Duodenal mucosa (tissue), 2 donors: ENCODE results near the gene MYLK.

Source experiments
- H3K27ac ChIP-seq: one replicate; pipeline ENCODE4 v1.7.0; 2013; ENCODE audit warnings: low read depth, low read length
- H3K27me3 ChIP-seq, 2 donors: one replicate each; pipeline ENCODE4 v1.7.0; 2013; ENCODE audit warnings: low read length in 2 of 2, control low read depth in 1 of 2; ENCODE audit not compliant: insufficient read depth in 2 of 2, control insufficient read depth in 1 of 2
- H3K36me3 ChIP-seq, 2 donors: one replicate each; pipeline ENCODE4 v1.7.0; 2013; ENCODE audit warnings: low read length in 2 of 2, control low read depth in 1 of 2; ENCODE audit not compliant: insufficient read depth in 2 of 2, control insufficient read depth in 1 of 2
- H3K4me1 ChIP-seq, 2 donors: one replicate each; pipeline ENCODE4 v1.7.0; 2013; ENCODE audit warnings: low read length in 2 of 2, control low read depth in 1 of 2; ENCODE audit not compliant: insufficient read depth in 2 of 2, control insufficient read depth in 1 of 2
- H3K4me3 ChIP-seq, 2 donors: one replicate each; pipeline ENCODE4 v1.7.0; 2013; ENCODE audit warnings: low read length in 2 of 2, low read depth in 1 of 2
- H3K9ac ChIP-seq, 2 donors: one replicate each; pipeline ENCODE4 v1.7.0; 2013; ENCODE audit warnings: low read length in 2 of 2, low read depth in 1 of 2
- H3K9me3 ChIP-seq, 2 donors: one replicate each; pipeline ENCODE4 v1.7.0; 2013; ENCODE audit warnings: low read length in 2 of 2, control low read depth in 1 of 2; ENCODE audit not compliant: control insufficient read depth in 1 of 2

Gene MYLK

GRCh38 chr3:123834631-123835030 is 49.5 kb downstream of the MYLK start:
- Histone ChIP-seq H3K27me3 (no peaks in the 10 kb centered on the region), H3K9me3 (no peaks in the 10 kb centered on the region), H3K27ac (no peak overlapping the region), H3K9ac (no peak overlapping the region), H3K4me1 (no peaks in the 10 kb centered on the region), H3K36me3 (no peaks in the 10 kb centered on the region), H3K4me3 (no peak overlapping the region)

GRCh38 chr3:123833398-123833785 is 50.7 kb downstream of the MYLK start:
- Histone ChIP-seq H3K9me3 (peaks cover 2 to 4% of the 10 kb centered on the region in 2 donors), H3K9ac (no peak overlapping the region), H3K4me1 (no peaks in the 10 kb centered on the region), H3K27ac (no peak overlapping the region), H3K36me3 (no peaks in the 10 kb centered on the region), H3K4me3 (no peak overlapping the region), H3K27me3 (no peaks in the 10 kb centered on the region)

DNA sequence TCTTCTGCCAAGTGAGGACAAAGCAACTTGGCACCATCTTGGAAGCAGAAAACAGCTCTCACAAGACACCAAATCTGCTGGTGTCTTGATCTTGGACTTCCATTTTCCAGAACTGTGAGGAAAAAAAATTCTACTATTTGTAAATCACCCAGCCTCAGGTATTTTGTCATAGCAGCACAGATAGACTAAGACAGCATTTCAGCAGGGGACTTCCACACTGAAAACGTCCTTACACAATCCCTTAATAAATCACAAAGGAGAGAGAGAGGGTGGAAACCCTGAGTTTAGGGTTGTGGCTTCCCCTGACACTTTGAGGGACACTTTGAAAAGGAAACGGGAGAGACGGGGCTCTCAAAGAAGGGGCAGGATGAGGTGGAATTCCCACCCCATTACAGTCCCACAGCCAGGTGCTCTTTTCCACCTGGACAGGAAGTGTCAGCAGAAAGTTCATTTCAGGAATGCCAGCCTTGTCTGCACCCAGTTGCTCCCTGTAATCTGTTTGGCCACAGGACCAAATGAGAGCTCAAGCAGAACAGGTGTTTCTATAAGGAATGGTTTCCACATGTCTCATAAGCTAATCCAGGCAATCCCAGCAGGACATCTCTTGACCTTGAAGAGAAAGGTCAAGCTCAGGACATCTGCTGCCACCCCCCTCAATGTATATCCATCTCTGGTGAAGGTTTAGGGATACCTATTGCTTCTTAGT is 51.3 kb downstream of the MYLK start:
- Histone ChIP-seq H3K4me1 (no peaks in the 10 kb centered on the region), H3K36me3 (no peaks in the 10 kb centered on the region), H3K9ac (no peak overlapping the region), H3K4me3 (no peak overlapping the region), H3K27me3 (no peaks in the 10 kb centered on the region), H3K27ac (no peak overlapping the region), H3K9me3 (peaks cover 6 to 8% of the 10 kb centered on the region in 2 donors)

GRCh38 chr3:123831420-123831819 is 52.7 kb downstream of the MYLK start:
- H3K4me3 ChIP-seq: no peak overlapping the region
- no peaks in the 10 kb centered on the region for H3K27me3 ChIP-seq
- H3K9me3 ChIP-seq: peaks cover 13 to 18% of the 10 kb centered on the region in 2 donors
- no peak overlapping the region for H3K27ac ChIP-seq
- no peaks in the 10 kb centered on the region for H3K36me3 ChIP-seq
- no peaks in the 10 kb centered on the region for H3K4me1 ChIP-seq
- no peak overlapping the region for H3K9ac ChIP-seq

DNA sequence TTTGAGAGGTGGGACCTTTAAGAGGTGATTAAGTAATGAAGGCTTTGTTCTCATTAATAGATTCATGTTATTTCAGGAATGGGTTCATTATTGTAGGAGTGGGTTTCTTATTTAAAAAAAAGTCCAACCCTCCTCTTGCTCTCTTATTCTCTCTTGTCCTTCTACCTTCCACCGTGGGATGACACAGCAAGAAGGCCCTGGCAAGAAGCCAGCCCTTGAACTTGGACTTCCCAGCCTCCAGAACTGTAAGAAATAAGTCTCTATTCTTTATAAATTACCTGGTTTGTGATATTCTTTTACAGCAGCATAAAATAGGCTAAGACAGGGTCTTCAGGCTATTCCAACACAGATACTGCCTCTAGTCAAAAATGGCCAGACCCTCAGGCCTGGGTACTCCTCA is 62.2 kb downstream of the MYLK start:
- H3K4me3 ChIP-seq: no peak overlapping the region
- H3K27ac ChIP-seq: no peak overlapping the region
- no peaks in the 10 kb centered on the region for H3K27me3 ChIP-seq

GRCh38 chr3:123819949-123820348 is 64.2 kb downstream of the MYLK start:
- H3K27ac ChIP-seq: no peak overlapping the region

More for the DNA sequence above, 62.2 kb downstream of the MYLK start:
- no peaks in the 10 kb centered on the region for H3K36me3 ChIP-seq
- H3K9ac ChIP-seq: no peak overlapping the region
- H3K9me3 ChIP-seq: peaks cover 6 to 9% of the 10 kb centered on the region in 2 donors
- peaks cover 0 to 3% of the 10 kb centered on the region in 2 donors for H3K4me1 ChIP-seq

GRCh38 chr3:123818921-123819429 is 65.2 kb downstream of the MYLK start:
- Histone ChIP-seq H3K27me3 (no peaks in the 10 kb centered on the region), H3K36me3 (no peaks in the 10 kb centered on the region), H3K4me1 (peaks cover 0 to 3% of the 10 kb centered on the region in 2 donors), H3K9me3 (no peaks in the 10 kb centered on the region), H3K9ac (no peak overlapping the region), H3K4me3 (no peak overlapping the region), H3K27ac (no peak overlapping the region)

More at GRCh38 chr3:123819949-123820348, 64.2 kb downstream of the MYLK start:
- Histone ChIP-seq H3K9ac (no peak overlapping the region), H3K9me3 (no peaks in the 10 kb centered on the region), H3K36me3 (no peaks in the 10 kb centered on the region), H3K4me1 (peaks cover 0 to 3% of the 10 kb centered on the region in 2 donors), H3K27me3 (no peaks in the 10 kb centered on the region), H3K4me3 (no peak overlapping the region)

DNA sequence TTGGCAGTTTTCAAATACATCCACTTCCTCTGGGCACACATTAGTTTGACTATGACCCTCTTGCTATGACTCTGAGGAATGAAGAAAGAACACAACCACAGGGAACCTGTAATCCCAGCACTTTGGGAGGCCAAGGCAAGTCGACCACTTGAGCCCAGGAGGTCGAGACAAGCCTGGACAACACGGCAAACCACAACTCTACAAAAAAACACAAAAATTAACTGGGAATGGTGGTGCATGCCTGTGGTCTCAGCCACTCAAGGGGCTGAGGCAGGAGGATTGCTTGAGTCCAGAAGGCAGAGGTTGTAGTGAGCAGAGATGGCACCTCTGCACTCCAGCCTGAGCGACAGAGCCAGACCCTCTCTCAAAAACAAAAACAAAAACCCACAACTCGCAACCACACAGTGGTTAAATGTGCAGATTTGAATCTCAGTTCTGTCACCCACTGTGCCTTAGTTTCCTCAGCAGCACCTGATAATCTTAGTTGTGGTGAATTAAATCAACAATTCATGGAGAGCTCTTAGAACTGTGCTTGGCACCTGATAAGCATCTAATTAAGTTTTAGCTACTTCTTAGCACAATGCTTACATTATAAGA is 65.7 kb downstream of the MYLK start:
- Histone ChIP-seq H3K4me1 (peaks cover 0 to 3% of the 10 kb centered on the region in 2 donors), H3K36me3 (no peaks in the 10 kb centered on the region), H3K27ac (no peak overlapping the region)

GRCh38 chr3:123817413-123817812 is 66.7 kb downstream of the MYLK start:
- no peaks in the 10 kb centered on the region for H3K36me3 ChIP-seq
- no peak overlapping the region for H3K27ac ChIP-seq
- H3K27me3 ChIP-seq: no peaks in the 10 kb centered on the region
- peaks cover 0 to 3% of the 10 kb centered on the region in 2 donors for H3K4me1 ChIP-seq
- H3K9ac ChIP-seq: no peak overlapping the region
- H3K9me3 ChIP-seq: no peaks in the 10 kb centered on the region
- no peak overlapping the region for H3K4me3 ChIP-seq

More for the DNA sequence above, 65.7 kb downstream of the MYLK start:
- no peak overlapping the region for H3K4me3 ChIP-seq
- no peaks in the 10 kb centered on the region for H3K9me3 ChIP-seq
- H3K9ac ChIP-seq: no peak overlapping the region
- no peaks in the 10 kb centered on the region for H3K27me3 ChIP-seq

DNA sequence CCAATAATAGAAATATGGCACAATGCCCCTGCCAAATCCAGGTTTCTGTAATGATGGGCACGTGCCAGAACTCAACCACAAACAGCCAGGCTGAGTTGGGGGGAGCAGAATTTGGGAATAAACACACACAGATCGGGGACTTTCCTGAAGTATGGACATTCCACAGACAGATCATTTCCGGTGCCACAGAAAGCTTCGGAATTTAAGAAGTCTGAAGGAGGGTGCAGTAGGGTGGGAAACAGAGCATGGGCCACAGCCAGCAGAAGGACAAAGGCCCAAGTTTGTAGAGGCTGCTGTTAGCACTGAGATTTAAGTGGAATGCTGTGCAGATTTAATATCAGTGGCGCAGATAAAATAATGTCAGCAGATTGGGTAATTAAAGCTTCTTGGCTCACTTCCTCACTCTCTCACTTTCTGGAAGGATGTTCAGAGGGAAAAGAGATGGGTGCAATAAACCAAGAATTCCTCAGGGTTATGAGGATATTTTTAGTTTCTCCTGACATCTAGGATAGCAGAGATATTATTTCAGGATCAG is 67.4 kb downstream of the MYLK start:
- Histone ChIP-seq H3K27me3 (no peaks in the 10 kb centered on the region), H3K4me3 (no peak overlapping the region), H3K36me3 (no peaks in the 10 kb centered on the region), H3K9me3 (no peaks in the 10 kb centered on the region), H3K9ac (no peak overlapping the region), H3K27ac (no peak overlapping the region), H3K4me1 (peaks cover 0 to 3% of the 10 kb centered on the region in 2 donors)
